Fibroblast of skin of right quadriceps (primary cell): Measurements from ENCODE around the gene AOX1.
"Not testable (repeated sequence)": the region's sequence is repeated elsewhere in the genome, so short reads cannot be mapped to it uniquely, and the experiment has no call there.

ENCODE experiments used
- DNase-seq: peaks from one replicate; pipeline ENCODE4 v3.0.0-alpha.2; 2013

The AOX1 gene

GRCh38 chr2:200670313-200670712, 84.5 kb downstream of the AOX1 start:
- DNase-seq: no peak

- DNase-seq: no peak
Observed at GRCh38 chr2:200670751-200671150, 84.9 kb downstream of the AOX1 start.

- no peak for DNase-seq
Observed at GRCh38 chr2:200673191-200673590, 87.4 kb downstream of the AOX1 start.

GRCh38 chr2:200674837-200675236, 89.0 kb downstream of the AOX1 start:
- no peak for DNase-seq

GRCh38 chr2:200677171-200677570, 91.4 kb downstream of the AOX1 start:
- no peak for DNase-seq

- peak; percentile 44 for DNase-seq
Observed at GRCh38 chr2:200677721-200678532, 92.1 kb downstream of the AOX1 start.

GRCh38 chr2:200679127-200679526, 93.3 kb downstream of the AOX1 start:
- DNase-seq: no peak

- DNase-seq: no peak
Observed at GRCh38 chr2:200679535-200679934, 93.7 kb downstream of the AOX1 start.

- DNase-seq: peak; percentile 29
Observed at GRCh38 chr2:200681697-200682096, 95.9 kb downstream of the AOX1 start.

GRCh38 chr2:200682407-200682806, 96.6 kb downstream of the AOX1 start:
- not testable (repeated sequence) for DNase-seq

- no peak for DNase-seq
Observed at GRCh38 chr2:200687922-200688920, 102.4 kb downstream of the AOX1 start.

GRCh38 chr2:200689115-200689514, 103.3 kb downstream of the AOX1 start:
- DNase-seq: no peak

GRCh38 chr2:200693836-200694470, 108.1 kb downstream of the AOX1 start:
- peak; percentile 42 for DNase-seq

GRCh38 chr2:200695191-200695590, 109.4 kb downstream of the AOX1 start:
- DNase-seq: no peak

GRCh38 chr2:200695601-200696000, 109.8 kb downstream of the AOX1 start:
- DNase-seq: no peak

- DNase-seq: no peak
Observed at GRCh38 chr2:200698217-200698616, 112.4 kb downstream of the AOX1 start.

- DNase-seq: no peak
Observed at GRCh38 chr2:200699310-200699709, 113.5 kb downstream of the AOX1 start.

- DNase-seq: peak; percentile 37
Observed at GRCh38 chr2:200700856-200701255, 115.0 kb downstream of the AOX1 start.

GRCh38 chr2:200702044-200702443, 116.2 kb downstream of the AOX1 start:
- DNase-seq: no peak

- DNase-seq: no peak
Observed at GRCh38 chr2:200702646-200703118, 116.9 kb downstream of the AOX1 start.

GRCh38 chr2:200703127-200703925, 117.5 kb downstream of the AOX1 start:
- peak; percentile 70 for DNase-seq
